HG03060 (cell line): ENCODE results near the gene NHS.
A peak's percentile ranks its signal among the peaks of the same experiment; 100 is the strongest.

Experiments used
- ATAC-seq: cut with Tn5 transposase; IDR thresholded peaks from one replicate; pipeline ENCODE4 v1.9.1; 2021; ENCODE audit warnings: low read depth, moderate number of reproducible peaks; ENCODE audit not compliant: unreplicated experiment

The NHS gene

DNA sequence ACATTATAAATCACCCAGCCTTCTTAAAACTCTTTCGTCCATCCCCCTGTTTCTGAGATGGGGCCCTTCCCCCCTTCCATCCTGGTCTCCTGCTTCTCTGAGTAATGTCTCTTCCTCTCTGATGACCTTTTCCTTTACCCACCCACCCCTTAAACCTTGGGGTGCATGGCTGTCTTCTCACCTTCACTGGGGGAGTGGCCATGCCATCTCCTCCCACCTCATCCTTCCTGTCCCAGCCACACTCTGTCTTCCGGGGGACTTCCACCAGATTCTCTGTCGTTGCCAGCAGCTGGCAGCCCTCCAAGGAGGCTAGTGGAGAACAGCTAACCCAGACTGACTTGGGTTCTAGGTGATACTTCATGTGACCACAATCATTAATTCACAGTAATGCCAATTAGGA lies 279.1 kb downstream of the NHS start:
- no peak for ATAC-seq

DNA sequence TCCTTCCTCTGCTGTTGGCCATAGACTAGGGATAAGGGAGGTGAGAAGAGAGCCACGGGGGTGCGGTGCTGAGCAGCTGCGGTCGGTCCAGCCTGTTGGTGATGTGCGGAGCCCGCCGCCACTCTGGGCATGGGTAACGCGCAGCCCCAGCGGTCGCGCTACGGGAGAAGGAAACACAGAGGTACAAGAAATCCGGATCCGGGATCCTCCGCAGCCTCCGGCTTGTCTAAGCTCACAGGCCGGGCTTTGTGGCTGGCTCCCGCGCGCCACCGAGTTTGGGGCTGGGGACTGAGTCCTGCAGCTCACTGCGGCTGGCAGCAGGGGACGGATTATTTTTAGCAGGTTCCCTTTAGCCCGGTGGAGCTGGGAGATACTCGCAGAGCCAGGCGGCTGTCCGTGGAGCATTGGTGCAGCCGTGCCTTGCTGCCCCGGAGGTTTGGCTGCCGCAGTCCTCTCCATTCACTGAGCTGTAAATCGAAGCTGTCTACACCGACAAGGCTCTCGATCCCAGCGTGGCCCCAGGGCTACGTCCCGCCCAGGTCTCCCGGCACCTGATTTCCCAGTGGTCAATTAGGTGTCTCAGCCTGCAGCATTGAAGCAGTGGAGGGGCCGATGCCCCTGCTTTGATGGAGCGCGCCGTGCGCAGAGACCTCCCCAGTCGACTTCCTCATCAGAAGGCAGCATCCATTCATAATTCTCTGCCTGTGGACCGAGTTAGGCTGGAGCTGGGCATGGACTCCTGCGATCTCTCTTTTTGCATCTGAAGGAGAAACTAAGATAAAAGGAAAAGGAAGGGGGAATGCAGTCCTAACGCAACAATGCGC lies 280.4 kb downstream of the NHS start:
- no peak for ATAC-seq

DNA sequence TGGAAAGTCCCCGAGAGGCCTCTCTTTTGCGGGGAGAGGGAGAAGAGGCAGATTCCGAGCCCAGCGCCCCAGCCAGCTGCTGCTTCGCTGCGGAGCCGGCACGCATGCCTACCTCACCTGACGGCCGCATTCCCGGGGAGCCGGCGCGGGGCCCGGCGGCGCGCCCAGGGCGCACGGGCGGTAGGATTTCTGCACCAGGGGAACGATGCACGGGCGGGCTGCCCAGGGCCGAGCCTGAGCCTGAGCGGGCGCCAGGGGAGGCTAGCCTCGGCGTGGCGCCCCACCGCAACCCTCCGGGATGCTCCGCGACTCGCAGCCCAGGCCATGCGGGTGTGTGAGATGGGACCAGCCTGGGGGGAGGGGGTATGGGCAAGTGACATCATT lies 281.0 kb downstream of the NHS start:
- ATAC-seq = no peak

DNA sequence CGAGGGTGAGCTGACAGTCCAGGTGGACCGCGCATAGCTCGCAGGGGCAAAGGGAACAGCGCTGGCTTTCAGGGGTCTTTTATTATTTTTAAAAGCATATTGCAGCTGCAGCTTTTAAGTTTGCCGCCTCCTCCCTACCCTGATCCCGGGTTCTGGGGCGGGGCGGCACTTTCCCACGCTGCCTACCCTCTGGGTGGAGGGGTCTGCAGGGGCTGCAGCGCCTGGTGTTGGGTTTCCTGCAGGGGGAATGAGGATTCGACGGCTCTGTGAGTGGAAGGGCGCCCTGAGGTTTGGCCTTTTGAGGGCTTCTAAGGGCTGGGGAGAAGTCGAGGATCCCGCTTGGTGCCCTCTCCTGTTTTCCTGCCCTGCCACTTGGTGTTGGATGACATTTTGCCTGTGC lies 281.6 kb downstream of the NHS start:
- no peak for ATAC-seq

DNA sequence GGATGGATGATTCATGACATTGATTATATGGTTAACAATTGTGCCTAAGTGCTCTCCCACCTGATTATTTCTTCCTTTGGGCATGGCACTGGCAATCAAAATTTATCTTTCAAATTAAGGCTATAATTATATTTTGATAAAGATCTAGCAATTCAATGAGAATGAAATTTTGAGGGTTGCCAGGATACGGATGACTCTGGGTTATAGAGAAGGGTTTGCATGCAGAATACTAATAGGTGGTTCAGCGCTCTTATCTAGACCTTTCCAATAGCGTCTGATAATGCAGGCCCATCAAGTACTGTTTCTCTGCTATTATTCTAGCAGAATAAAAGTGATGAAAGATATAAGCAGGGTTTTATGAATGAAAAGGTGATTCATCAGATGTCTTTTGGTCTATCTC lies 287.4 kb downstream of the NHS start:
- ATAC-seq = no peak

DNA sequence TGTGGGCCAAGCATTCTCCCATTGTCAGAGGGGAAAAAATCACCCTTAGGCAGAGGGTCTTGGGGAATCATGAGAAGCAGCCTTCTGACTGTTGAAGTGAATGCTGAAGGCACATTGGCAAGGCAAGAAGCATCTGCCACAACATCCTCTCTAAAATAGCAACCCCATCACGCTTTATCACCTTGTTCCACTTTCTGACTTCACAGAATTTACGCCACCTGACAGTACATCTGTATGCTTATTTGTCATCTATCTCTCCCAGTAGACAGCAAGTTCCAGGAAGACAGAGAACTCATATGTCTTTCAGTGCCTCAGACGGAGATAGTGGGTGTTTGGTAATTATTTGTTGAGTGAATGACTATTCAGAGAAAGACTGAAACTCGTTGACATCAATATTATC lies 293.9 kb downstream of the NHS start:
- no peak for ATAC-seq

DNA sequence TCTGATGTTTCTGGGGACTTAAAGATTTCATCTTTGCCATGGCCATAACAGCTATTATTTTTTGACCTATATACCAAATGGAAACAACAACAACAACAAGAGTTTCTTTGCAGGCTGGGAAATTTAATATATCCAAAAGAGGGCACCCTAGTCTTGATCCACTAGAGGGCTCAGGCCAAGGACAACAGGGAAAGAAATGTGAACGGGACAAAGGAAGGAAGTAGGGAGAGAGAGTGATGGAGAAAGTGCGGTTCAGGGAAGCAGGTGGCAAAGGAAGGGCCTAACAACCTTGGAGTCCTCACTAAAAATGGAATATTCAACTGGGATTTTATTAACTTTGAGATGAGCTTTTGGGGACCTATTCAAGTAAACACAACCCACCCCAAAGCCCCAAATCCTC lies 294.5 kb downstream of the NHS start:
- ATAC-seq = no peak

DNA sequence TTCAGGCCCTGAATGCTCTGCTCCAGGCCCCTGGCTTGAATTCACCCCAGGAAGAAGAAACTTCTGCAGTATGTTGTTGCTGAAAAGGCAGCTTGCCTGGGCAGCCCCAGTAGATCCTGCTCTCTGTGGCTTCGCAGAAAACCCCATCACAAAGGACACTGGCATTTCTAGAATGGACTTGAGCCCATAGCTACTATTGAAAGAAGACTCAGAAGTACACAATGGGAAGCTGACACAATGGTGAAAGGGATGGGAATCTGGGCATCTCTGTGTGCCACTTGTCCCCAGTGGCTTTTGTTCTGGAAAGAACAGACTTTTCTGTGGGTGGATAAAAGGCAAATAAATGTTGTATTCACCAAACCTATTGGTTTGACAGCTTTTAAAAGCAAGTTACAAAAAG lies 294.9 kb downstream of the NHS start:
- ATAC-seq = no peak

DNA sequence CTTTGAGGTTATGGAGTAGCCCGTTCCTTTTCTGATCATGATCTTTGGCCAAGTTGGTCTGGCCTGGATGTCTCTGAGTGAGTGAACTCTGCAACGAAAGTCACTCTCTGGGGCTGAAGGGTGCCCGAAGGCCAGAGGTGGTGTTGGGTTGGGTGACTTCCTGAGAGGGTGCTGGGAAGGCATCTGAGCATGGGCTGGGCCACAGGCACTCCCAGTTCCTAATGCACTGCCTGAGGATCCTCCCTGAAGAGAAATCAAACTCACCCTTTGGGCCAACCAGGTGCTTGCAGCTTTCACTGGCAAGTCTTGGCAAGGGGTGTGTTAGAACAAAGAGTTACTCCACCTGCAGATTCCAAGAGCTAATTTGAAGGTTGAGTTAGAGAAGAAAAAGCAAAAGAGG lies 295.9 kb downstream of the NHS start:
- ATAC-seq = no peak

DNA sequence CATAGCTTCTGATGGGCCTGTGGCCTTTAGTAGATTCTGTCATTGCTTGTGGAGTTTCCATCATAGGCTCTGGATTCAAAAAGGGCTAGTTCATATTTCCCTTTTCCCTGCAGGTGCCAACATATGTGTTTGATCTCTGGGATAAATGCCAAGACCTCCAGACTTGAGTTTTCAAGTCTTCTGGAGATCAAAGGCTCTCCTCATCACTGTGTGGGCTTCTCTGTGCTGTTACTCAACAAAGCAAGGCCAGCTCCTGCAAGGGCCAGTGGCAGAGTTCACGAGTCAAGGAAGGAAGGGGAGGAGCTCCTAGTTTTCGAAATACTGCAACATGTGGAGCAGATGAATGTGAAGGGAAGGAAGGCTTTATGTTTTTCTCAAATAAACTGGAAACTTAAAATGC lies 299.6 kb downstream of the NHS start:
- ATAC-seq = no peak

DNA sequence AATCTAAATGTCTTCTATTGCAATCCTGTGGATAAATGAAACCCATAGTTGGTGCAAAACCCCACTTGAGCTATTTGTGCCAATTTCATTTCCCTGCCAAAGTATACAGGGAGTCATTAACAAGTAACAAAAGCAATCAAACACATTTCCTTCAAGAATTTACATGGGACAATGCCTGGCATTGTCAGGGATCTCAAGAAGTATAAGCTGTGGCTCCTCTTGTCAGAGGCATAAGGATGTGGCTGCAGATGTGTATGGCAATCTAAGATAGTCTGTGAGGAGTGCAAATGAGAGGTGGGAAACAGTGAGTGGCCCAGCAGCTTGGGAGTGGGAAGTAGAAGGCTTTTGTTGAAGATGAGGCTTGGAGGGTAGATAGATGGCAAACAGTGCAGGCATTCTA lies 304.3 kb downstream of the NHS start:
- ATAC-seq = no peak

DNA sequence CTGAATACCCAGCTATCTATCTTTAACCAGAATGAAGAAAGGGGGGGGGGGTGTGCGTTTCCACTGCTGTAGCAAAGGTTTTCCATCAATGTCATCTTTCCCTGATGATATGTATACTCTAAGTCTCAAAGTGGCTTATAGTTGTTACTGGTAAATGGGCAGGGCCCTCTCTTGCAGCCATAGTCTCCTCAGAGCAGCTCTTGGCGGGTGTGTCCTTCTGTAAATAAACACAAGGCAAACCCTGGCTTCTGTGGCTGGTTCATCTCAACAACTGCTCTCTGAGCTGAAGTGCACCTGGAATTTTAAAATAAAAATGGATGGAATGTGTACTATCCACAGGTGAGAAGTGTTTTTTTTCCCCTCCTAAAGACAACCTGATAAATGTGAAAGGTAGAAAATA lies 304.8 kb downstream of the NHS start:
- no peak for ATAC-seq

DNA sequence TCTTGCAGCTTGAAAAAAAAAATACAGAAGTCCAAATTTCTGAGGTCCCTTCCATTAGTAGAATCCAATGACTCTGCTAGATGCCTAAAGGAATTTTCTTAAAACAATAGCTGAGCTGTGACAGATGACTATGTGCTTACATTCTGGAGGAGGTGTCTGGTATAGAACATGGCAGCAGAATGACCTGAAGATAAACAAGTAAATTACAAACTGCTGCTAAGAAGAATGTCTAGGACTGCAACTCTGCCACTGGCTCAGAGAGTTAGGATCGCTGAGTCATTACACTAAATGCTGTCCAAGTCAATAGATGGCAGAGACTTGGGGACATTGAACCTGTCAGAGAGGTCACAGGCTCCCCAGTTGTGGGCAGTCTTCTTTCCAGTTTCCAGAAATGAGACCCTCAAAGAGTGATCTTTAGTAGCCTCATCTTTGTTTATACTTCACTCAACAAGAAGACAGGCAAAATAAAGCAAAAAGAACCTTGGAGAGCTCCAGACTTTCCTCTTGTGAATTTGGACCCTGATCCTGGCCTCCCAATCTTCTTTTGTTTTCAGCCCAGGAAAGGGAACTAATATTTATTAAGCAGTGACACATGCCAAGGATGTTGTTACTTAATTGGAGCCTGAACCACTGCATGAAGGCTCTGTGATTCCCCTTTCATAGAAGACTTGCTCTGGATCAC lies 305.9 kb downstream of the NHS start:
- no peak for ATAC-seq

DNA sequence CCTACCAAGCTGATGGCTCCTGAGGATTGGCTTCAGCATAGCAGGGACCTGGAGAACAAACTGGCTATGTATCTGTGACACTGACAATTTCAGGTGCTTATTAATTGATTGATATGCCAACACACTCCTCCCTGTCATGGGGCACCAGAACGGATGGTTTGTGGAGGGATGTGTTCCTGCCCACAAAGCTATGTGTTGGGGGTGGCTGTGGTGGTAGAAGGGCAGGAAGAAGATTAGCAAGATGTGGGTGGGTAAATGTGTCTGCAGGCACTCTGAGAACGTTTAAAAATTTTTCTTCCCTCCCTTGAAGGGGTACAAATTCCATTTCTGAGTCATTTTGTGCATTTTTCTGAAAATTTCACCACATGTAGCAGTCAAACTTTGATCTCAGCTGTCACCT lies 307.3 kb downstream of the NHS start:
- ATAC-seq = no peak

DNA sequence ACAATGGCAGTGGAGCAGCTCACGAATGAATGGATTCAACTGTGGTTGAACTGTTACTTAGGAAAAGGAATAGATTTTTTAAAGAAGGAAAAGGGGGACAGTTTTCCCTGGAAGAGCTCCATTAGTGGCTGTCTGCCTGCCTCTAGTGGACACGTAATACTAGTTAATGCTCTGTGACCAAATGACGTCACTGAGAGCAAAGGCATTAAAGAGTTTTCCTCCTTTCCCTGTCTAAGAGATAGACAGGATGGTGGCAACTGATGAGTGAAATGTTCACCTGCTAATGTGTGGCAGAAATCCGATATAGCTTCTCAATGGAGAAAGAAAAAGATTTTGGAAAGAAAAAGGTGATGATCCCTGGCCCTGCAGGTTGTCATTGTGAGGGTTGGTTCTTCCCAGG lies 310.0 kb downstream of the NHS start:
- no peak for ATAC-seq

DNA sequence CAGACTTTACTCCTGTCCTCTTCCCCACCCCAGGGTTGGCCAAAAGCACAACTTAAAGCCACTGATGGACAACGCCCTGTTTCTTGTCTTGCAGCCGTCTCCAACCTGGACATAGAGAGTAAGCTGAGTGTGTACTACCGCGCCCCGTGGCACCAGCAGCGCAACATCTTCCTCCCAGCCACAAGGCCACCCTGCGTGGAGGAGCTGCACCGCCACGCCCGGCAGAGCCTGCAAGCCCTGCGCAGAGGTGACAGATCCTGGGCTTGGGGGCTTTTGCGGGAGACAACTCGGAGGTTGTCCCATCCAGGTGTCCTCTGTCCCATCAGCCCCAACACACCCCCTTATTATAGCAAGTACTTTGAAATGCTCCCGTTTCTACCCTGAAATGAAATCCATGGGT lies 312.6 kb downstream of the NHS start:
- no peak for ATAC-seq

DNA sequence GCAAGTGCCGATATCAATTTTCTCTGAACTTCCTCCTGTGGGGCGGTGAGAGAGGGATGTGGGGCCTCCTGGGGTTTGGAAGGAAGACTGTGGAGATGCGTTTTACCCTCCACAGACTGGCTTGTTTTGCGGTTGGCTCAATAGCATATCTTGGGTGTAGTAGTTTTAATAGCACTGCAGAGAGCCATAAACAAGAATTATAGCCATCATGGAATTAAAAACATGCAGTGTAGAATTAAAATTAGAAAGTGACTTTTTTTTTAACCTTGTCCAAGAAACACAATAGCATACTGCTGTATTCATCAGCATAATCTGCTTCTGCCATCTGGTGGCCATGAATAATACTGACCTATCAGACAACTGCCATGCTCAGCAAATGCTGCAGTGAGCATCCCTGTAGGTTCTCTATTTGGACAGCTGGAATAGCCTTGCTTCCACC lies 315.0 kb downstream of the NHS start:
- ATAC-seq = no peak

DNA sequence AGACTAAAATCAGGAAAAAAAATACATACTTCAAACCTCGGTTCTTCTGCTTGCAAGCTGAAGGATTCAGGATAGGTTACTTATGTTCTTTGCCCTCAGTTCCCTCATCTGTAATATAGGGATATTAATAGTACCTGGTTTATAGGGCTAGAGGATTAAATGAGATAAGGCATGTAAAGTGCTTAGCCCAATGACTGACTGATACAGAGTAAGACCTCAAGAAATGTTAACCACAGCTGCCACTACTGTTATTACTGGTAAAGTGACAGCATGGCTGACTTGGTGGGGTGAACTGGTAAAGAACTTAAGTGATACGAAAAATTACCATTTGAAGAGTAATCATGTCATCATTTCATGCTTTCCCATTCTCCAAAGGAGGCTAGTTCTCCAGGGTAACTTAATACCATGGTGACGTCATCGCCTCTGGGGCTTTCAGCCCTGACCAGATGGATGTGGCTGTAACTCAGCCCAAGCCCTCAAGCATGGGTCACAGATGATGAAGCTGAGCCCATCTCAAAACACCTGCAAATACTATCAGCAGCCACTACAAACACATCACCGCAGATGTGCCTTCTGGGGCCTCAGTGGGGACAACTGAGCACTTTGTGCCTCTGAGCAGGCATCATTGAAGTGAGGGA lies 317.8 kb downstream of the NHS start:
- peak; percentile 60 for ATAC-seq

DNA sequence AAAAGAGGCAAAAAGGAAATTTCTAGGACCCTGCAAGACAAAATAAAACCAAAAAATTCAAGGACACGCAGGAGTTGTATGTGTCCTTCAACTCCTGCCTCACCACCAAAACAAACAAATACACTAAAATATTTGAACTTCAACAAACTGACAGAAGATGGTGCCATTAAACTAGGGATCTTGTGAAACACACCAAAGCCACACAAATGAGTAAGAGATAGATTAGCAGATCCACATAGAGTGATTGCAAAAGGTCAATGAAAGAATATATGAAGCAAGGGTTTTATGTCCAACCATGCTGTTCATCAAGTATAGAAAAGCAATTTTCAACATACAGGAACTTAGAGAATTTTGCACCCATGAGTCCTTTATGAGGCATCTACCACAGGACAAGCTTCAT lies 322.2 kb downstream of the NHS start:
- ATAC-seq = no peak

DNA sequence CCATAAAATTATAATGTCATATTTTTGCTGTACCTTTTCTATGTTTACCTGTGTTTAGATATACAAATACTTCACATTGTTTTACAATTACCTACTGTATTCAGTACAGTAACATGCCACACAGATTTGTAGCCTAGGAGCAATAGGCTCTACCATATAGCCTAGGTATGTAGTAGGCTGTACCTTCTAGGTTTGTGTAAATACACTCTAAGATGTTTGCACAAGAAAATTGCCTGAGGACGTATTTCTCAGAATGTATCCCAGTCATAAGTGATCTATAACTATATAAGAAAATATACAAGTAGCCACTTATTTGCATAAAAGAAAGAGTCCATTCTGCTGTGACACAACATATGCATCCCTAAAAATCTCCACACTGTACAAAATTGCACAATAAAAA lies 326.0 kb downstream of the NHS start:
- no peak for ATAC-seq

DNA sequence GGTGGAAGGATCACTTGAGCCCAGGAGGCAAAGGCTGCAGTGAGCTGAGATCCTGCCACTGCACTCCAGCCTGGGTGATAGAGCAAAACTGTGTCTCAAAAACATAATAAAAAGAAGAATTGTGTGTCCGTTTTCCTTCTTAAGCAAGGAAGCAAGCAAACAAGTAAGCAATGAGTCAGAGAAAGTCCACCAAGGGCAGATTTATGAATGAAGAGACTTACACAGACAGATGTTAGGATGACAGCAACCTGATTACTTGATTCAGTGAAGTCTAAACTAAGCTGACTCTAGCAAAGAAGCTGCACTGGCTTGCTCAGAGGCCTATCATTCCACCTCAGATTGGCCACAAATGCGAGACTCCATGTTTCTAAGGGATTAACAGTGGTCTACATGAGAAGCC lies 328.2 kb downstream of the NHS start:
- ATAC-seq = no peak

DNA sequence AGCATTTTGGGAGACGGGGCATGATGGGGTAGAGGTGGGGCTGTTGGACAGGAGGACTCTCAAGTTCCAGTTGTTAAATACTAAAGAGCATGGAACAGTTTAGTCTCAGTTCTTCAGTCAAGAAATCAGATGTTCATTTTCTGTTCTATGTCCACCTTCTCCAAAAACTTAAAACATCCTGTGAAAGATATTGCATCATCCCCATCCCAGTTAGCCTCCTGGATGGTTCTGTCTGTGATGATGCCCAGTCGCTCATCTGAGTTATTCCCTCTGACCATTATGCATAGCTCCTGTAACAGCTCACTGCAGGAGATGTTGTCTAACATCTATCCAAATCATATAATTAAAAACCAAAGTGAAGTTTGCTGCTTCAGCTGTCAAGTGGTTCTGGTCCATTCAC lies 330.2 kb downstream of the NHS start:
- no peak for ATAC-seq
